HepG2 (cell line): Measurements from ENCODE around the gene GPER1. TPM values are rescaled to one million over a fixed set of nuclear protein-coding genes. Genes with fewer than 3 reads are reported as not detected.

Source experiments
- AHR ChIP-seq: IDR thresholded peaks from 2 replicates; pipeline ENCODE4 v1.6.1; 2018; ENCODE audit warnings: missing genetic modification reagents, missing compliant biosample characterization
- AKNA ChIP-seq: sonication (generic); formaldehyde crosslinking; IDR thresholded peaks from 2 replicates; pipeline ENCODE4 v1.4.0; 2020; ENCODE audit warnings: missing genetic modification reagents, borderline replicate concordance
- ATM ChIP-seq: fragments of 450-650 bp; IDR thresholded peaks from 2 replicates; pipeline ENCODE4 v1.7.1; 2017; ENCODE audit warnings: mild to moderate bottlenecking, borderline replicate concordance
- ELF1 ChIP-seq: sonication (generic); formaldehyde crosslinking; IDR thresholded peaks from 2 replicates; pipeline ENCODE4 v1.4.0; 2020; ENCODE audit warnings: missing genetic modification reagents
- LCORL ChIP-seq, 2 experiments: fragments of 450-650 bp in 1 of 2; sonication (generic) in 1 of 2; formaldehyde crosslinking in 1 of 2; IDR thresholded peaks; 2 replicates each; pipeline versions ENCODE4 v1.5.0 to v1.6.1; 2017 to 2020; ENCODE audit warnings: antibody characterized with exemption in 1 of 2, missing genetic modification reagents in 1 of 2
- PAX8 ChIP-seq: sonication (generic); formaldehyde crosslinking; IDR thresholded peaks from 2 replicates; pipeline ENCODE4 v1.8.0; 2022; ENCODE audit warnings: mild to moderate bottlenecking, missing genetic modification reagents, borderline replicate concordance
- PITX1 ChIP-seq: sonication (generic); formaldehyde crosslinking; IDR thresholded peaks from 2 replicates; pipeline ENCODE4 v1.5.1; 2020; ENCODE audit warnings: mild to moderate bottlenecking, missing genetic modification reagents
- SAP130 ChIP-seq: IDR thresholded peaks from 2 replicates; pipeline ENCODE4 v1.6.1; 2016; ENCODE audit warnings: low read depth
- SP4 ChIP-seq: sonication (generic); formaldehyde crosslinking; IDR thresholded peaks from 2 replicates; pipeline ENCODE4 v1.8.1; 2023; ENCODE audit warnings: mild to moderate bottlenecking, missing genetic modification reagents
- ZBTB34 ChIP-seq: sonication (generic); formaldehyde crosslinking; IDR thresholded peaks from 2 replicates; pipeline ENCODE4 v1.8.0; 2022; ENCODE audit warnings: mild to moderate bottlenecking, missing genetic modification reagents
- ZNF260 ChIP-seq: sonication (generic); formaldehyde crosslinking; IDR thresholded peaks from 2 replicates; pipeline ENCODE4 v1.4.0; 2020; ENCODE audit warnings: missing genetic modification reagents, low read depth, mild to moderate bottlenecking, borderline replicate concordance
- ZNF280D ChIP-seq: sonication (generic); formaldehyde crosslinking; IDR thresholded peaks from 2 replicates; pipeline ENCODE4 v1.5.1; 2020; ENCODE audit warnings: mild to moderate bottlenecking, missing genetic modification reagents
- ZNF513 ChIP-seq: sonication (generic); formaldehyde crosslinking; conservative IDR thresholded peaks from 2 replicates; pipeline ENCODE4 v1.5.0; 2020; ENCODE audit warnings: missing genetic modification reagents
- ZNF569 ChIP-seq: sonication (generic); formaldehyde crosslinking; IDR thresholded peaks from 2 replicates; pipeline ENCODE4 v1.5.0; 2020; ENCODE audit warnings: mild to moderate bottlenecking, missing genetic modification reagents, moderate library complexity, borderline replicate concordance
- ZNF883 ChIP-seq: sonication (generic); formaldehyde crosslinking; IDR thresholded peaks from 2 replicates; pipeline ENCODE4 v1.5.1; 2020; ENCODE audit warnings: mild to moderate bottlenecking, missing genetic modification reagents; ENCODE audit errors: not compliant biosample characterization
- polyA plus RNA-seq, 8 experiments: library from polyadenylated mRNA; depleted of rRNA in 3 of 8; stranded (reverse) in 7 of 8; unstranded in 1 of 8; fragments of >200 nt; fragmentation: Illumina TruSeq in 4 of 8; extraction: Trizol in 4 of 8; gene quantifications; 2 replicates each; pipeline versions ENCODE4 v1.2.1 to v1.2.3, GENCODE V29; 2011 to 2016; ENCODE audit warnings: low read depth in 4 of 8, missing spikeins in 1 of 8, mixed read lengths in 1 of 8; ENCODE audit not compliant: insufficient read depth in 1 of 8
- total RNA-seq, 5 experiments: library from RNA; depleted of rRNA; stranded (reverse); fragments of >200 nt; fragmentation: Illumina TruSeq; extraction: Trizol; gene quantifications; 2 replicates each; pipeline ENCODE4 v1.2.3, GENCODE V29; 2016; ENCODE audit warnings: low read depth in 1 of 5
- TF ChIP-seq, protein P1 (sequence below): sonication (generic); formaldehyde crosslinking; IDR thresholded peaks from 2 replicates; pipeline ENCODE4 v1.5.1; 2020; ENCODE audit warnings: mild to moderate bottlenecking, missing genetic modification reagents, moderate library complexity

GPER1 gene
- total and polyA plus RNA-seq, 2 of the 13 experiments (the other 11 are each of a cell fraction or from before 2014, with no cell fraction given) = 12.7 to 19.7 TPM

DNA sequence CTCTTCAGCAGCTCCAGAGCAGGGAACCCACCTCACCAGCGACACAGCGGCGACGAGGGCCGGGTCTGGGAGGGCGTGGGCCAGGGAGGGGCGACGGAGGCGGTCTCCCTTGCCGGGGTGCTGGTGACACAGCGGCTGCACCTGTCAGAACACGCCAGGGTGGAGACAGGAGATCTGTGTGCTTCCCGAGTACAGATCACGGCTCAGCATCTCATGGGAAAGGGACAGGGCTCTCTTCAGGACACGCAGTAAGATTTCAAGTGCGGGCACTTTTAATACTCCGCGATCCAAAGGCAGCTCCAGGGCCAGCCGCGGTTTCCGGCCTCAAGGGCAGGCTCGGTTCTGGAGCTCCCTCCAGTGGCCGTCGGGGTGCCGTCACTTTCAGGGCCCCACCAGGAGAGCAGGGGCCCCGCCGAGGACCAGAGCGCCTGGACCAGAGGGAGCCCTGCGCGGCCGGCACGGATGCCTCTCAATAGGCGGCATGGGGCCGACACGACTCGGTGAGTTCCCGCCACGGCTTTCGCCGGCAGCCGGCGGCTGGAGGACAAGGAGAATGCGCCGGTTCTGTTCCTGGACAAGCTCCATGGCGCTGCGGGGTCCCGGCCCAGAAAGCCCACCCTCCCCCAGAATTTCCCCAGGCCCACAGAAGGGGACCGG lies 22.2 kb upstream of the GPER1 start (continued):
- TF ChIP-seq AKNA (no peak), ATM (no peak), AHR (CRISPR knock-in tag) (no peak), ZNF260 (CRISPR knock-in tag) (no peak), ZNF569 (CRISPR knock-in tag) (no peak), ZNF883 (CRISPR knock-in tag) (no peak), PITX1 (CRISPR knock-in tag) (0 out of 2 replicates have a peak, but pooled peaks have one; percentile 16), ZBTB34 (CRISPR knock-in tag) (no peak), ZNF280D (no peak), PAX8 (CRISPR knock-in tag) (no peak), LCORL (IDR thresholded peaks at IDR 0.05) (no peak), LCORL (CRISPR knock-in tag; IDR thresholded peaks at IDR 0.05) (peak; percentile 73), SAP130 (peak; percentile 40; the same call in 1 of the 2 replicates), SP4 (CRISPR knock-in tag) (no peak), ELF1 (CRISPR knock-in tag) (peak; percentile 49; the same call in 1 of the 2 replicates), ZNF513 (CRISPR knock-in tag) (no peak)
- TF ChIP-seq, protein P1, sequence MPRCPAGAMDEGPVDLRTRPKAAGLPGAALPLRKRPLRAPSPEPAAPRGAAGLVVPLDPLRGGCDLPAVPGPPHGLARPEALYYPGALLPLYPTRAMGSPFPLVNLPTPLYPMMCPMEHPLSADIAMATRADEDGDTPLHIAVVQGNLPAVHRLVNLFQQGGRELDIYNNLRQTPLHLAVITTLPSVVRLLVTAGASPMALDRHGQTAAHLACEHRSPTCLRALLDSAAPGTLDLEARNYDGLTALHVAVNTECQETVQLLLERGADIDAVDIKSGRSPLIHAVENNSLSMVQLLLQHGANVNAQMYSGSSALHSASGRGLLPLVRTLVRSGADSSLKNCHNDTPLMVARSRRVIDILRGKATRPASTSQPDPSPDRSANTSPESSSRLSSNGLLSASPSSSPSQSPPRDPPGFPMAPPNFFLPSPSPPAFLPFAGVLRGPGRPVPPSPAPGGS (CRISPR knock-in tag) = no peak
